Ovary (tissue), 3 donors: ENCODE measurements around the gene ANK3.
"Not testable (repeated sequence)": the region's sequence is repeated elsewhere in the genome, so short reads cannot be mapped to it uniquely, and the experiment has no call there.

Experiments
- EP300 ChIP-seq: sonication (generic); formaldehyde crosslinking; IDR thresholded peaks from one replicate; pipeline ENCODE4 v1.6.1; 2017; ENCODE audit warnings: antibody characterized with exemption
- POLR2A ChIP-seq: fragments of 450-650 bp; IDR thresholded peaks from one replicate; pipeline ENCODE4 v1.6.1; 2017; ENCODE audit warnings: antibody characterized with exemption, mild to moderate bottlenecking, moderate library complexity
- TF ChIP-seq, protein P1 (sequence below), 3 donors: fragments of 450-650 bp in 2 of 3; fragments of 200-600 bp in 1 of 3; IDR thresholded peaks; one replicate each; pipeline versions ENCODE4 v1.5.1 to v1.8.0; 2016 to 2022; ENCODE audit warnings: antibody characterized with exemption in 3 of 3, mild to moderate bottlenecking in 1 of 3
- donor health status: DM: no; HTN: no; CAD: no.

- TF ChIP-seq, protein P1, sequence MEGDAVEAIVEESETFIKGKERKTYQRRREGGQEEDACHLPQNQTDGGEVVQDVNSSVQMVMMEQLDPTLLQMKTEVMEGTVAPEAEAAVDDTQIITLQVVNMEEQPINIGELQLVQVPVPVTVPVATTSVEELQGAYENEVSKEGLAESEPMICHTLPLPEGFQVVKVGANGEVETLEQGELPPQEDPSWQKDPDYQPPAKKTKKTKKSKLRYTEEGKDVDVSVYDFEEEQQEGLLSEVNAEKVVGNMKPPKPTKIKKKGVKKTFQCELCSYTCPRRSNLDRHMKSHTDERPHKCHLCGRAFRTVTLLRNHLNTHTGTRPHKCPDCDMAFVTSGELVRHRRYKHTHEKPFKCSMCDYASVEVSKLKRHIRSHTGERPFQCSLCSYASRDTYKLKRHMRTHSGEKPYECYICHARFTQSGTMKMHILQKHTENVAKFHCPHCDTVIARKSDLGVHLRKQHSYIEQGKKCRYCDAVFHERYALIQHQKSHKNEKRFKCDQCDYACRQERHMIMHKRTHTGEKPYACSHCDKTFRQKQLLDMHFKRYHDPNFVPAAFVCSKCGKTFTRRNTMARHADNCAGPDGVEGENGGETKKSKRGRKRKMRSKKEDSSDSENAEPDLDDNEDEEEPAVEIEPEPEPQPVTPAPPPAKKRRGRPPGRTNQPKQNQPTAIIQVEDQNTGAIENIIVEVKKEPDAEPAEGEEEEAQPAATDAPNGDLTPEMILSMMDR (IDR thresholded peaks at IDR 0.05) = not testable (repeated sequence)
- not testable (repeated sequence) for TF ChIP-seq POLR2A, EP300
Observed at GRCh38 chr10:60292536-60292935, 97.1 kb downstream of the ANK3 start.
